Hepatocyte (in vitro differentiated cells): ENCODE measurements around the gene TIMP4.

Experiments
- EZH2 ChIP-seq: fragments of 200-600 bp; sonication (generic); IDR thresholded peaks from 2 replicates; pipeline ENCODE4 v1.6.1; 2016; ENCODE audit warnings: antibody characterized with exemption, mild to moderate bottlenecking, borderline replicate concordance
- EZH2phosphoT487 ChIP-seq: fragments of 200-600 bp; sonication (generic); IDR thresholded peaks from one replicate; pipeline ENCODE4 v1.6.1; 2018; ENCODE audit warnings: antibody characterized with exemption, mild to moderate bottlenecking, low read depth, moderate library complexity; ENCODE audit not compliant: unreplicated experiment, severe bottlenecking
- TF ChIP-seq, protein P1 (sequence below): fragments of 200-600 bp; sonication (generic); IDR thresholded peaks from 2 replicates; pipeline ENCODE4 v1.5.1; 2016; ENCODE audit warnings: antibody characterized with exemption, mild to moderate bottlenecking; ENCODE audit not compliant: poor library complexity

- TF ChIP-seq, protein P1, sequence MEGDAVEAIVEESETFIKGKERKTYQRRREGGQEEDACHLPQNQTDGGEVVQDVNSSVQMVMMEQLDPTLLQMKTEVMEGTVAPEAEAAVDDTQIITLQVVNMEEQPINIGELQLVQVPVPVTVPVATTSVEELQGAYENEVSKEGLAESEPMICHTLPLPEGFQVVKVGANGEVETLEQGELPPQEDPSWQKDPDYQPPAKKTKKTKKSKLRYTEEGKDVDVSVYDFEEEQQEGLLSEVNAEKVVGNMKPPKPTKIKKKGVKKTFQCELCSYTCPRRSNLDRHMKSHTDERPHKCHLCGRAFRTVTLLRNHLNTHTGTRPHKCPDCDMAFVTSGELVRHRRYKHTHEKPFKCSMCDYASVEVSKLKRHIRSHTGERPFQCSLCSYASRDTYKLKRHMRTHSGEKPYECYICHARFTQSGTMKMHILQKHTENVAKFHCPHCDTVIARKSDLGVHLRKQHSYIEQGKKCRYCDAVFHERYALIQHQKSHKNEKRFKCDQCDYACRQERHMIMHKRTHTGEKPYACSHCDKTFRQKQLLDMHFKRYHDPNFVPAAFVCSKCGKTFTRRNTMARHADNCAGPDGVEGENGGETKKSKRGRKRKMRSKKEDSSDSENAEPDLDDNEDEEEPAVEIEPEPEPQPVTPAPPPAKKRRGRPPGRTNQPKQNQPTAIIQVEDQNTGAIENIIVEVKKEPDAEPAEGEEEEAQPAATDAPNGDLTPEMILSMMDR = no peak
- TF ChIP-seq EZH2 (no peak), EZH2phosphoT487 (no peak)
Measured at GRCh38 chr3:12180218-12180617, 21.5 kb upstream of the TIMP4 start.
